ENCODE results near the gene COPZ1.

DNA sequence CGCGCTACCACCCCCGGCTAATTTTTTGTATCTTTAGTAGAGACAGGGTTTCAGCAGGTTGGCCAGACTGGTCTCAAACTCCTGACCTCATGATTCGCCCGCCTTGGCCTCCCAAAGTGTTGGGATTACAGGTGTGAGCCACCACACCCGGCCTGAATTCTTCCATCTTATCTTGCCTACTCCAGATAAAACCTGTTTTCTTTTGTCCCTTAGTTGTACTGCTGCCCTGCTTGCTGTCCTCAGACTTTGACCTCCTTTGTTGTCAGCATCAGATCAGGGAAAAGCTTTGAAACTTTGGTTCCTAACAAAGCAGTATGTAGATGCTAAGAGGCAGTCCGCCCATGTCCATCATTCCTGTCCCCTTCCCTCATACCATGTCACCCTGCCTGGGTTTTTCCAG, 15.9 kb downstream of the COPZ1 start:
- TF ChIP-seq JUN (IDR thresholded peaks at IDR 0.05; ENCODE audit: borderline replicate concordance, insufficient read depth, insufficient read length, low read depth) (no peak), MYC (IDR thresholded peaks at IDR 0.05; ENCODE audit: low read depth, low read length) (no peak)

All from endothelial cell of umbilical vein (primary cell).